Fibroblast of mammary gland (primary cell): ENCODE measurements around the gene COL4A1.

Experiments
- DNase-seq: peaks from one replicate; pipeline ENCODE4 v3.0.0-alpha.2; 2010; ENCODE audit warnings: low read depth
- H3K4me3 ChIP-seq: 2 replicates; pipeline ENCODE4 v1.5.1; 2011; ENCODE audit warnings: low read depth, mild to moderate bottlenecking, low read length, moderate library complexity; ENCODE audit not compliant: control insufficient read depth
- CTCF ChIP-seq: conservative IDR thresholded peaks from 2 replicates; pipeline ENCODE4 v1.5.1; 2011; ENCODE audit warnings: low read depth, low read length, inconsistent platforms; ENCODE audit not compliant: control insufficient read depth, insufficient read depth

Gene COL4A1

GRCh38 chr13:110237875-110238817, 68.8 kb downstream of the COL4A1 start:
- no peak for TF ChIP-seq CTCF
- no peak for DNase-seq
- no peak overlapping the region for H3K4me3 ChIP-seq

- DNase-seq: no peak
- no peak overlapping the region for H3K4me3 ChIP-seq
- no peak for TF ChIP-seq CTCF
Observed at GRCh38 chr13:110236831-110237261, 70.1 kb downstream of the COL4A1 start.

- TF ChIP-seq CTCF: no peak
- no peak for DNase-seq
- H3K4me3 ChIP-seq: no peak overlapping the region
Observed at GRCh38 chr13:110236431-110236830, 70.5 kb downstream of the COL4A1 start.

- TF ChIP-seq CTCF: no peak
- DNase-seq: no peak
- no peak overlapping the region for H3K4me3 ChIP-seq
Observed at GRCh38 chr13:110234532-110234931, 72.4 kb downstream of the COL4A1 start.

- DNase-seq: peak; percentile 62
- no peak overlapping the region for H3K4me3 ChIP-seq
- TF ChIP-seq CTCF: no peak
Observed at GRCh38 chr13:110233951-110234280, 73.0 kb downstream of the COL4A1 start.

- DNase-seq: peak; percentile 98
- H3K4me3 ChIP-seq: peak overlapping the region; percentile 33
- no peak for TF ChIP-seq CTCF
Observed at GRCh38 chr13:110233181-110233950, 73.6 kb downstream of the COL4A1 start.
